Left renal cortex interstitium (tissue), 4 donors: ENCODE data around the gene TMEM203. TPM values are rescaled to one million over a fixed set of nuclear protein-coding genes. Genes with fewer than 3 reads are reported as not detected.
"Not testable (repeated sequence)": the region's sequence is repeated elsewhere in the genome, so short reads cannot be mapped to it uniquely, and the experiment has no call there.

Experiments used
- DNase-seq, 4 donors: peaks; one replicate each; pipeline ENCODE4 v3.0.0-alpha.2; 2013; ENCODE audit warnings: low read depth in 4 of 4, low spot score in 2 of 4, missing footprints in 1 of 4
- polyA plus RNA-seq, 4 donors: library from polyadenylated mRNA; unstranded; fragments of 120-200 nt; gene quantifications; one replicate each; pipeline ENCODE4 v1.2.1, GENCODE V29; 2013; ENCODE audit not compliant: insufficient read length in 4 of 4

TMEM203 gene
- polyA plus RNA-seq, 4 donors: 37.2 to 53.2 (median 43.5) TPM

GRCh38 chr9:137242269-137243203 is 37.1 kb upstream of the TMEM203 start:
- no peak for DNase-seq

GRCh38 chr9:137241490-137242268 is 36.2 kb upstream of the TMEM203 start:
- DNase-seq: no peak

- peak; percentile 97 to 99 (median 98) for DNase-seq
Observed at GRCh38 chr9:137240841-137241489, 35.5 kb upstream of the TMEM203 start, which contains the start of gene TUBB4B. Gene TUBB4B (plus strand): TSS chr9:137241287. CDS start chr9:137241361, 74 bp downstream.

GRCh38 chr9:137240318-137240840 is 34.9 kb upstream of the TMEM203 start:
- no peak for DNase-seq

- not testable (repeated sequence) for DNase-seq
Observed at GRCh38 chr9:137239541-137240200, 34.2 kb upstream of the TMEM203 start.

- no peak for DNase-seq
Observed at GRCh38 chr9:137237759-137238726, 32.6 kb upstream of the TMEM203 start.

- DNase-seq: no peak
Observed at GRCh38 chr9:137236936-137237421, 31.5 kb upstream of the TMEM203 start.

GRCh38 chr9:137236238-137236935 is 30.9 kb upstream of the TMEM203 start:
- peak in 1 of 4 donors; percentile 73 for DNase-seq

- no peak for DNase-seq
Observed at GRCh38 chr9:137235424-137236237, 30.2 kb upstream of the TMEM203 start.

GRCh38 chr9:137234758-137235423 is 29.4 kb upstream of the TMEM203 start:
- DNase-seq: no peak

GRCh38 chr9:137234055-137234697 is 28.7 kb upstream of the TMEM203 start:
- DNase-seq: no peak

- DNase-seq: no peak
Observed at GRCh38 chr9:137233143-137233980, 27.9 kb upstream of the TMEM203 start.

GRCh38 chr9:137232510-137232909 is 27.1 kb upstream of the TMEM203 start:
- DNase-seq: no peak

- no peak for DNase-seq
Observed at GRCh38 chr9:137232101-137232500, 26.7 kb upstream of the TMEM203 start.

GRCh38 chr9:137231372-137232039 is 26.1 kb upstream of the TMEM203 start:
- DNase-seq: no peak
